ENCODE data around the gene ATF6. TPM values are rescaled to one million over a fixed set of nuclear protein-coding genes. Genes with fewer than 3 reads are reported as not detected.

The ATF6 gene
- total and polyA plus RNA-seq, 4 donors = 10.0 to 22.5 (median 13.4) TPM

GRCh38 chr1:161735837-161736236 is 30.3 kb upstream of the ATF6 start:
- no peak for TF ChIP-seq HNF4G (IDR thresholded peaks at IDR 0.05)
- no peak for TF ChIP-seq HNF4A (conservative IDR thresholded peaks at IDR 0.05)
- TF ChIP-seq MAX (IDR thresholded peaks at IDR 0.05) = no peak
- no peak for TF ChIP-seq SP1 (IDR thresholded peaks at IDR 0.05)
- no peak for TF ChIP-seq RAD21 (IDR thresholded peaks at IDR 0.05)
- TF ChIP-seq ZBTB33 (IDR thresholded peaks at IDR 0.05) = no peak
- H3K27me3 ChIP-seq (ENCODE audit: control insufficient read depth in 4 of 4, insufficient read depth in 4 of 4, low read length in 3 of 4) = no peaks in the 10 kb centered on the region
- no peak overlapping the region for H3K9ac ChIP-seq (ENCODE audit: low read depth in 1 of 2, low read length in 2 of 2)
- no peak overlapping the region for H3K27ac ChIP-seq (ENCODE audit: low read depth in 1 of 2, low read length in 2 of 2)
- H3K4me3 ChIP-seq (ENCODE audit: low read depth in 1 of 3, low read length in 3 of 3) = no peak overlapping the region
- WGBS = 90% methylated on average over 3 of the region's 3 CpGs
- no peak for DNase-seq (ENCODE audit: low spot score)
- H3K36me3 ChIP-seq (ENCODE audit: control insufficient read depth in 4 of 4, insufficient read depth in 3 of 4, low read depth in 1 of 4, low read length in 3 of 4) = no peaks in the 10 kb centered on the region
- H3K4me1 ChIP-seq (ENCODE audit: control insufficient read depth in 4 of 4, insufficient read depth in 4 of 4, low read length in 3 of 4) = no peaks in the 10 kb centered on the region
- no peaks in the 10 kb centered on the region for H3K9me3 ChIP-seq (ENCODE audit: control insufficient read depth in 4 of 4, low read length in 3 of 4)

- Histone ChIP-seq H3K9ac (ENCODE audit: low read depth in 1 of 2, low read length in 2 of 2) (no peak overlapping the region), H3K4me3 (ENCODE audit: low read depth in 1 of 3, low read length in 3 of 3) (no peak overlapping the region), H3K27ac (ENCODE audit: low read depth in 1 of 2, low read length in 2 of 2) (no peak overlapping the region), H3K27me3 (ENCODE audit: control insufficient read depth in 4 of 4, insufficient read depth in 4 of 4, low read length in 3 of 4) (no peaks in the 10 kb centered on the region), H3K36me3 (ENCODE audit: control insufficient read depth in 4 of 4, insufficient read depth in 3 of 4, low read depth in 1 of 4, low read length in 3 of 4) (no peaks in the 10 kb centered on the region), H3K4me1 (ENCODE audit: control insufficient read depth in 4 of 4, insufficient read depth in 4 of 4, low read length in 3 of 4) (no peaks in the 10 kb centered on the region), H3K9me3 (ENCODE audit: control insufficient read depth in 4 of 4, low read length in 3 of 4) (no peaks in the 10 kb centered on the region)
- TF ChIP-seq CTCF (IDR thresholded peaks at IDR 0.05; ENCODE audit: low read depth, low read length, missing input control) (no peak), FOXA2 (IDR thresholded peaks at IDR 0.05) (no peak), YY1 (IDR thresholded peaks at IDR 0.05) (no peak), GABPA (IDR thresholded peaks at IDR 0.05 in 1 of 2, conservative IDR thresholded peaks at IDR 0.05 in 1 of 2) (no peak), EGR1 (IDR thresholded peaks at IDR 0.05; ENCODE audit: low read depth in 2 of 2) (no peak), TAF1 (conservative IDR thresholded peaks at IDR 0.05) (no peak), RAD21 (IDR thresholded peaks at IDR 0.05) (no peak), JUND (IDR thresholded peaks at IDR 0.05) (no peak), REST (IDR thresholded peaks at IDR 0.05) (no peak), FOXA1 (IDR thresholded peaks at IDR 0.05) (no peak), MAX (IDR thresholded peaks at IDR 0.05) (no peak), HNF4A (conservative IDR thresholded peaks at IDR 0.05) (no peak), SP1 (IDR thresholded peaks at IDR 0.05) (no peak)
- no peak for DNase-seq (ENCODE audit: low spot score)
- 83% methylated on average over 4 of the region's 4 CpGs for WGBS
These were observed 29.7 kb upstream of the ATF6 start for GRCh38 chr1:161736335-161736969.

All from liver (tissue), 9 donors.